ENCODE data around the gene CPZ. TPM values are rescaled to one million over a fixed set of nuclear protein-coding genes. Genes with fewer than 3 reads are reported as not detected.

CPZ gene
- total and polyA plus RNA-seq, 2 donors (not counting 1 experiment from before 2014, with no cell fraction given) = not detected

DNA sequence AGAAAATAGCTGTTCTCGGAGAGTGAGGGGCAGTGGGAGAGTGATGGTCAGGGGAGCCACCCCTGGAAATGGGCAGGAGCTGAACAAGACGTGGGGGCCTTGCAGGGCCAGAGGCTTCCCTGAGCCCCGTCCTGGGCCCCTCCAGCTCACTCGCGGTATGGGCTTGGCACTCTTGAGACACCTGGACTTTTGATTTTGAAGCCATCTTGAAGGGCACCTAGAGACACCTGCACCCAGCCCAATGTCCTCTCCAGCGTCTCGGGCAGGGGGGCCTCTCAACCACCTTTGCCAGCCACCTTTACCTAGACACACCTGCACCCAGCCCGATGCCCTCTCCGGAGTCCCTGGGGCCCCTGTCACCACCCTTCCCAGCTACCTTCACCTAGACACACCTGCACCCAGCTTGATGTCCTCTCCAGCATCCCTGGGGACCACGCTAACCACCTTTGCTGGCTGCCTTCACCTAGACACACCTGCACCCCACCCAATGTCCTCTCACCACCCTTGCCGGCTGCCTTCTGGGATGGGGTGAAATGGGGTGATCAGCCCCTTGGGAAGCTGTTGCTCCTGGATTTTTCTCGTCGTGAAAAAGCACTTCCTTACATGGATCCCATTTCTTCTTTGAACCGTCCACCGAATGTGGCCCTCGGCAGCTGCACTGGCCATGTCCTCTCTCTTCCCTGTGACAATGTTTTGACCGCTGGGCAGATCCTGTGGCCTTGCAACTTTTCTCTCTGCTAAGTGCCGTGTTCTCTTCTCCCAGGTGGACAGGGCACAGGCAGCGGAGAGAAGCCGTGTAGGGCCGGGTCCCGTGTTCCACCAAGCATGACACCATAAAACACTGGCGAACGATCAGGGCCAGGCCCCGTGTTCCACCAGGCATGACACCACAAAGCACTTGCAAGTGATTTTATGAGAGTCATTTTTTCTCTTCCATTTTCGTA, 47.5 kb downstream of the CPZ start:
- DNase-seq (no peak), ATAC-seq (ENCODE audit: low read depth) (no peak)
- H3K4me2 ChIP-seq (replicated peaks; ENCODE audit: low read depth, low read length, poor library complexity, severe bottlenecking) = no peak overlapping the region
- Mint-ChIP-seq H3K27ac (no peak overlapping the region), H3K4me3 (no peak overlapping the region), H3K4me1 (no peaks in the 10 kb centered on the region), H3K9me3 (ENCODE audit: insufficient read depth) (no peaks in the 10 kb centered on the region), H3K27me3 (no peaks in the 10 kb centered on the region)
- H3K36me3 ChIP-seq (replicated peaks in 1 of 2; ENCODE audit: control extremely low read depth in 1 of 2, control insufficient read depth in 1 of 2, extremely low read depth in 1 of 2, insufficient read depth in 2 of 2, low read length in 1 of 2) = no peaks in the 10 kb centered on the region
- ChIA-PET CTCF (no interaction called here), POLR2A (no interaction called here)
- no peak overlapping the region for H3K27ac ChIP-seq (ENCODE audit: low read length in 2 of 2)
- no peaks in the 10 kb centered on the region for H3K79me2 ChIP-seq (ENCODE audit: control insufficient read depth, insufficient read depth, low read length)
- no peak overlapping the region for H2AFZ ChIP-seq (ENCODE audit: insufficient read depth, low read depth, low read length, poor library complexity, severe bottlenecking)
- 85% methylated on average over 21 of the region's 26 CpGs for WGBS (ENCODE audit: insufficient coverage)
- no peaks in the 10 kb centered on the region for H3K4me1 ChIP-seq (ENCODE audit: control insufficient read depth in 2 of 2, insufficient read depth in 2 of 2, low read length in 2 of 2)
- H3K9me3 ChIP-seq (ENCODE audit: control extremely low read depth in 1 of 3, control insufficient read depth in 2 of 3, insufficient read depth in 1 of 3, low read length in 2 of 3) = peaks cover 0 to 7% (median 0%) of the 10 kb centered on the region in 3 donors
- H3K4me3 ChIP-seq (ENCODE audit: control extremely low read depth in 1 of 5, extremely low read depth in 1 of 5, insufficient read depth in 1 of 5, low read depth in 2 of 5, low read length in 4 of 5) = no peak overlapping the region
- TF ChIP-seq EZH2 (IDR thresholded peaks at IDR 0.05; ENCODE audit: borderline replicate concordance, insufficient read depth, low read depth, low read length, poor library complexity, severe bottlenecking) = no peak
- TF ChIP-seq, protein P1, sequence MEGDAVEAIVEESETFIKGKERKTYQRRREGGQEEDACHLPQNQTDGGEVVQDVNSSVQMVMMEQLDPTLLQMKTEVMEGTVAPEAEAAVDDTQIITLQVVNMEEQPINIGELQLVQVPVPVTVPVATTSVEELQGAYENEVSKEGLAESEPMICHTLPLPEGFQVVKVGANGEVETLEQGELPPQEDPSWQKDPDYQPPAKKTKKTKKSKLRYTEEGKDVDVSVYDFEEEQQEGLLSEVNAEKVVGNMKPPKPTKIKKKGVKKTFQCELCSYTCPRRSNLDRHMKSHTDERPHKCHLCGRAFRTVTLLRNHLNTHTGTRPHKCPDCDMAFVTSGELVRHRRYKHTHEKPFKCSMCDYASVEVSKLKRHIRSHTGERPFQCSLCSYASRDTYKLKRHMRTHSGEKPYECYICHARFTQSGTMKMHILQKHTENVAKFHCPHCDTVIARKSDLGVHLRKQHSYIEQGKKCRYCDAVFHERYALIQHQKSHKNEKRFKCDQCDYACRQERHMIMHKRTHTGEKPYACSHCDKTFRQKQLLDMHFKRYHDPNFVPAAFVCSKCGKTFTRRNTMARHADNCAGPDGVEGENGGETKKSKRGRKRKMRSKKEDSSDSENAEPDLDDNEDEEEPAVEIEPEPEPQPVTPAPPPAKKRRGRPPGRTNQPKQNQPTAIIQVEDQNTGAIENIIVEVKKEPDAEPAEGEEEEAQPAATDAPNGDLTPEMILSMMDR (IDR thresholded peaks at IDR 0.05) = no peak
- H3K27me3 ChIP-seq (replicated peaks in 1 of 4; ENCODE audit: control extremely low read depth in 1 of 4, control insufficient read depth in 3 of 4, insufficient read depth in 4 of 4, low read length in 3 of 4) = no peaks in the 10 kb centered on the region
- intact Hi-C loops (cut with micrococcal nuclease) = no loop called here
- H3K9ac ChIP-seq (ENCODE audit: low read length) = no peak overlapping the region
- H4K20me1 ChIP-seq (ENCODE audit: control insufficient read depth, insufficient read depth, low read length, poor library complexity, severe bottlenecking) = no peaks in the 10 kb centered on the region

DNA sequence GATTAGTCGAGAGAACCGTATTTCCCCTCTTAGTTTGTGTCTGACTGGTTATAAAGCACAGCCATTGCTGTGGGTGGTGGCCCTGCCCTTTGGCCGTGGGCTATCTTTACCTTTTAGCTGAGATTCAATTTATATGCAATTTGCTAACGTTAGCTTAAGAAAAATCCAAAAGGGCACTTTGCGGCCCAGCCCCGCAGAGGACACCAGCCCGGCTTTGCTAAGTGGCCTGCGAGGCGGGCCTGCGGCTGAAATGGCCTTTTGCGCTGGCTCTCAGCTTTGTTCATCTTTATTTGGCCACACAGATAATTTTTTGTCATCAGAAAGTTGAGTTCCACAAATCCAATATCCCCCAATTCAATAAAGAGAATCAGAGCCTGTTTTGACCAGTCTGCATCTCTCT, 48.3 kb downstream of the CPZ start:
- H3K27ac ChIP-seq (ENCODE audit: low read length in 2 of 2) = no peak overlapping the region
- POLR2A ChIA-PET = no interaction called here
- DNase-seq = no peak
- no peaks in the 10 kb centered on the region for H3K27me3 ChIP-seq (replicated peaks in 1 of 4; ENCODE audit: control extremely low read depth in 1 of 4, control insufficient read depth in 3 of 4, insufficient read depth in 4 of 4, low read length in 3 of 4)
- H3K4me2 ChIP-seq (replicated peaks; ENCODE audit: low read depth, low read length, poor library complexity, severe bottlenecking) = no peak overlapping the region
- no peaks in the 10 kb centered on the region for H4K20me1 ChIP-seq (ENCODE audit: control insufficient read depth, insufficient read depth, low read length, poor library complexity, severe bottlenecking)
- no peak overlapping the region for H3K27ac Mint-ChIP-seq
- no peak overlapping the region for H3K4me3 Mint-ChIP-seq
- no peaks in the 10 kb centered on the region for H3K79me2 ChIP-seq (ENCODE audit: control insufficient read depth, insufficient read depth, low read length)
- peaks cover 0 to 8% (median 0%) of the 10 kb centered on the region in 3 donors for H3K9me3 ChIP-seq (ENCODE audit: control extremely low read depth in 1 of 3, control insufficient read depth in 2 of 3, insufficient read depth in 1 of 3, low read length in 2 of 3)
- no peak overlapping the region for H2AFZ ChIP-seq (ENCODE audit: insufficient read depth, low read depth, low read length, poor library complexity, severe bottlenecking)
- ATAC-seq (ENCODE audit: low read depth) = no peak
- H3K4me1 Mint-ChIP-seq = no peaks in the 10 kb centered on the region
- no peak overlapping the region for H3K9ac ChIP-seq (ENCODE audit: low read length)
- H3K9me3 Mint-ChIP-seq (ENCODE audit: insufficient read depth) = no peaks in the 10 kb centered on the region
- no peaks in the 10 kb centered on the region for H3K4me1 ChIP-seq (ENCODE audit: control insufficient read depth in 2 of 2, insufficient read depth in 2 of 2, low read length in 2 of 2)
- intact Hi-C loops (cut with micrococcal nuclease) = no loop called here
- WGBS (ENCODE audit: insufficient coverage) = 98% methylated on average over 11 of the region's 11 CpGs
- no peak for TF ChIP-seq EZH2 (IDR thresholded peaks at IDR 0.05; ENCODE audit: borderline replicate concordance, insufficient read depth, low read depth, low read length, poor library complexity, severe bottlenecking)
- TF ChIP-seq, protein P1 (IDR thresholded peaks at IDR 0.05) = no peak
- H3K27me3 Mint-ChIP-seq = no peaks in the 10 kb centered on the region
- no peak overlapping the region for H3K4me3 ChIP-seq (ENCODE audit: control extremely low read depth in 1 of 5, extremely low read depth in 1 of 5, insufficient read depth in 1 of 5, low read depth in 2 of 5, low read length in 4 of 5)
- CTCF ChIA-PET = no interaction called here
- no peaks in the 10 kb centered on the region for H3K36me3 ChIP-seq (replicated peaks in 1 of 2; ENCODE audit: control extremely low read depth in 1 of 2, control insufficient read depth in 1 of 2, extremely low read depth in 1 of 2, insufficient read depth in 2 of 2, low read length in 1 of 2)
